HG03565 (cell line): ENCODE data around the gene ATP5F1D.

Source experiments
- ATAC-seq: cut with Tn5 transposase; IDR thresholded peaks from one replicate; pipeline ENCODE4 v1.9.1; 2021; ENCODE audit warnings: mild to moderate bottlenecking, moderate library complexity; ENCODE audit not compliant: unreplicated experiment

ATP5F1D gene

DNA sequence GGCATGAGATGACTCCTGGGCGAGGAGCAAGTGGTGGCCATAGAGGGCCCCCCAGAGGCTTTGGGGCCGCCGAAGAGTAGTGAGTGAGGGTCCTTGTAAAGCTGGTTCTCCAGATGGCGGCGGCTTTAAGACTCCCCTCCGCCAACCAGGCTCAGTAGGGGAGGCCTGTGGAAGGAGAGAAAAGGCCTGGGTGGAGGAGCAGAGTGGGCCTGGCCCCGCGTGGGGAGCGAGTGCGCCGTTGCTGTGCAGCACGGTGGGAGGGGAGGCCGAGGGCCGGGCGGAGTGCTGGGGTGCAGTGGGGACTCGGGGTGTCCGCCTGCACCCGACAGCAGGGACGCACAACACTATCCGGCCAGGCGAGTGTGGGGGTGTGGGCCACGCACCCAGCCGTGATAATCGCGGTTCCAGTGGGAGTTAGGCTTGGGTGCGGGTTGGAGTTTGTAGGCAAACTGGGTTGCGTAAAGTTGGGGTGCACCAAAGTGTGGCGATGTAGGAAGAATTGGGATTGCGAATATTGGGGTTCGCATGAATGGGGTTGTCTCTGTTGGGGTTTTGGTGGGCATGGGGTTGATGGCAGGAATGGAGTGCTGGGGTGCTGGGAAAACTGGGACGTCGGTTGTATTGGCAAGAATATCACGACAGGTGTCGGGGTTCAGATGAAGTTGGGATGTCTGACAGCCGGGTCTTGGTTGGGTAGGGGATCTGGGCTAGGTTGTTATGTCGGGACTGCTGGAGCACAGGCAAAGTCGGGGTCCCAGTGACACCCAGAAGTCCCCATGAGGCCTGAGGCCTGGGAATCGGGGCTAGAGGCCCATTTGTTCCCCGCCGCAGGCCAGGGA, 26.9 kb downstream of the ATP5F1D start:
- no peak for ATAC-seq

DNA sequence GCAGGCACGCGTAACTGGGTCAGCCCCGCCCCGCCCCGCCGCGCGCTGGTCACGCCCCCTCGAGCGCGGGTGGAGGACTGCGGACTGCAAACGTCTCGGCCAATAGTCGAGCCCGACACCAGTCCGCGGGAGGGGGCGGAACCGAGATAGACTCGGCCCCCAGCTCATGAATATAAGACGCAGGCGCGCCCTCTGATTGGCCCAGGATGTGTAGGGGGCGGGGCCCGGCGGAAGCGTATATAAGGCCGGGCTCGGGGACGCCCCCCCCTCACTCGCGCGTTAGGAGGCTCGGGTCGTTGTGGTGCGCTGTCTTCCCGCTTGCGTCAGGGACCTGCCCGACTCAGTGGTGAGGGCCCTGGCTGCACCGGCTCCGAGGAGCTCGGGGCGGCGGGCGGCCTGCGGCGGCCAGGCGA, 27.5 kb downstream of the ATP5F1D start, which contains the start of gene CIRBP:
CIRBP (plus strand) TSS at position 268 of the 413 bp plus-strand sequence. CDS start 1,602 bp downstream, outside the sequence.
- ATAC-seq: peak; percentile 30

DNA sequence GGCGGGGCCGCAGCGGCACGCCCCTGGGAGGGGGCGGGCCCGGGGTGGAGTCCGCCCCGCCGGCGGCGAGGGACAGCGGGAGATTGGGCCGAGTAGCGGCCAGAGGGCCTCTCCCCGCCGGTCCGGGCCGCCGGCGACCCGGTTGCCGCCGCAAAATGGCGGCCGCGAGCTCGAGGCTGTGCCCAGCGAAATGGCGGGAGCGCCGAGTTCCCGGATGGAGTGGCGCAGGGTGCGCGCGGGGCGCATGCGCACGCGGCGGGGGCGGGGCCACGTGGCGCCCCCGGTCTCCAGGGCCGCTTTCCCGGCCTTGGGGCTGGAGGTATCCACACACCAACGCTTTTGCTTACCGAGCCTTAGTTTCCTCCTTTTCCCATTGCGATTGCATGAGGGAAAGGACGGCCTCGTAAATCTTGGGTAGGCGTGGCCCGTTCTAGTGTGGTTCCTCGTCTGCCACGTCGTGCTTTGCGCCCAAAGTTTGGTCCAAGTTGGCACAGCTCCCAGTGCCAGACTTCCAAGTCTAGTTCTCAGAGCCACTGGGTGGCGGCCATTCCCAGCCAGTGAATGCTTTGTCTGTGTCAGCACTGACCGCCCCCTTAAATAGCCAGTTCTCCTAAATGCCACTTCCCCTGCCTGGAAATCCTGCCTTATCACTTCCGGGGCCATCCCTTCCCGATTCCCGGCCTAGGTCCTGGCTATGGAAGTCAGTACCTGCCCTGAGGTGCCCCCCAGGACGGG, 28.1 kb downstream of the ATP5F1D start:
- peak; percentile 14 for ATAC-seq

DNA sequence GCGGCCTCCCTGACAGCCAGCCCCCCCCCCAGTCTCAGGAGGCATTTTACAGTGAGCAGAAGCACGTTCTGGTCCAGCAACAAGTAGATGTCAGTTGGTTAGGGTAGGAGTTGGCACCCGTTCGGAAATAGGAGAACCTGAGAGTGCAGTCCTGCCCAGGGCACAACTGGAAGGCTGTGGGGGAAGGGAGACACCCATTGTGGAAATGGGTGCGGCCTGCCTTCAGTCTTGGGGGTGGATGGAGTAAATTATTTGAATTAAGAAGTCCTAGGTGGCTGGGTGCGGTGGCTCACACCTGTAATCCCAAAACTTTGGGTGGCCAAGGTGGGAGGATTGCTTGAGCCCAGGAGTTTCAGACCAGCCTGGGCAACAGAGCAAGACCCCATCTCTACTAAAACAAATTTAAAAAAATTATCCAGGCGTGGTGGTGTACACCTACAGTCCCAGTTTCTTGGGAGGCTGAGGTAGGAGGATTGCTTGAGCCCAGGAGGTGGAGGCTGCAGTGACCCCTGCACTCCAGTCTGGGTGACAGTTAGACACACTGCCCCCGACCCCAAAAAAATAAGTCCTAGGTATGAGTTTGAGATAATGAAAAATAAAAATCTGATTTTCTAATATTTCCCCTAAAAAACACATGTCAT, 28.8 kb downstream of the ATP5F1D start:
- no peak for ATAC-seq

DNA sequence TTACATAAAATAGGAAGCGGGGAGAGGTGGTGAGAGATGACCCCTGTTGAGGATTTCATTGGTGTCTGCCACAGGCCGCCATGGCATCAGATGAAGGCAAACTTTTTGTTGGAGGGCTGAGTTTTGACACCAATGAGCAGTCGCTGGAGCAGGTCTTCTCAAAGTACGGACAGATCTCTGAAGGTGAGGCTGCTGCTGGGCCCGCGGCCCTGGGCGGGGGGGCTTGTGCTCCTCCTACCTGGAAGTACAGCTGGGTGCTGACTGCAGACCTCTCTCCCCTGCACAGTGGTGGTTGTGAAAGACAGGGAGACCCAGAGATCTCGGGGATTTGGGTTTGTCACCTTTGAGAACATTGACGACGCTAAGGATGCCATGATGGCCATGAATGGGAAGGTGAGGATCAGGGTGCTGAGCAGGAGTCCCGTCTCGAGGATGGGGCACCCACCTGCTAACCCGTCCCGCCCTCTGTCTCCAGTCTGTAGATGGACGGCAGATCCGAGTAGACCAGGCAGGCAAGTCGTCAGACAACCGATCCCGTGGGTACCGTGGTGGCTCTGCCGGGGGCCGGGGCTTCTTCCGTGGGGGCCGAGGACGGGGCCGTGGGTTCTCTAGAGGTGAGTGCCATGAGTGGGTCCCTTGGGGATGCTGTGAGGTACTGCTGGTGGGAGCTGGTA, 29.4 kb downstream of the ATP5F1D start:
- no peak for ATAC-seq

DNA sequence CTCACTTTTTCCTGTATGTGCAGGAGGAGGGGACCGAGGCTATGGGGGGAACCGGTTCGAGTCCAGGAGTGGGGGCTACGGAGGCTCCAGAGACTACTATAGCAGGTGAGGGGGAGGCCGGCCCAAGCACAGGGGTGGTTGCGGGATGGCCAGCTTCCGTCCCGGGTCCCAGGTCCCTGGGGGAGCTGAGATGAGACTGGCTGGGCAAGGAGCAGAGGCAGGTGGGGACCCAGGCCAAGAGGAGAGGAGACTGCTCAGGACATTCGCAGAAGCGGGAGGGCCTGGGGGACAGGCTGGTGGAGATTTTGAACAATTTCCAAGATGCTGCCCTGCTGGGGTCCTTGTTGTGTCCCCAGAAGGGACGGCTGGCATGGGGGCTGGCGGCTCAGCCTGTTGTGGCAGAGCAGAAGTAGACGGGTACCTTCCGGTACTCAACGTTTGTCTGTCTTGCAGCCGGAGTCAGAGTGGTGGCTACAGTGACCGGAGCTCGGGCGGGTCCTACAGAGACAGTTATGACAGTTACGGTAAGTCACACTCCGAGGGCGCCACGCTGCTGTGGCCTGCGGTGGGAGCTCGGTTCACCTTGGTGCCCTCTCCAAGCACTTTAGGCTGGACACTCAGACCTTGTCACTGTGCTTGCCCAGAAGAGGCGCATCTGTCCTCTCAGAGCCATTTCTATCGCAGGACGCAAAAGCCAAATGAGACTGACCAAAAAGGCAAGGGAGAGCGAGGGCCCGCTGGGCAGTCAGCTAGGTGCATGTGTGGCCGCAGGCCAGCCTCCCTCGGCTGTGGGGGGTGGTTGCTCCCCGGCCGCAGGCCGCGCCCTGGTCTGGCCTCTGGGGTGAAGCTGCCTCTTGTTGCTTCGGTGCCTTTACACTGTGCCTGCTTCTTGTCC, 30.2 kb downstream of the ATP5F1D start:
- ATAC-seq: no peak

DNA sequence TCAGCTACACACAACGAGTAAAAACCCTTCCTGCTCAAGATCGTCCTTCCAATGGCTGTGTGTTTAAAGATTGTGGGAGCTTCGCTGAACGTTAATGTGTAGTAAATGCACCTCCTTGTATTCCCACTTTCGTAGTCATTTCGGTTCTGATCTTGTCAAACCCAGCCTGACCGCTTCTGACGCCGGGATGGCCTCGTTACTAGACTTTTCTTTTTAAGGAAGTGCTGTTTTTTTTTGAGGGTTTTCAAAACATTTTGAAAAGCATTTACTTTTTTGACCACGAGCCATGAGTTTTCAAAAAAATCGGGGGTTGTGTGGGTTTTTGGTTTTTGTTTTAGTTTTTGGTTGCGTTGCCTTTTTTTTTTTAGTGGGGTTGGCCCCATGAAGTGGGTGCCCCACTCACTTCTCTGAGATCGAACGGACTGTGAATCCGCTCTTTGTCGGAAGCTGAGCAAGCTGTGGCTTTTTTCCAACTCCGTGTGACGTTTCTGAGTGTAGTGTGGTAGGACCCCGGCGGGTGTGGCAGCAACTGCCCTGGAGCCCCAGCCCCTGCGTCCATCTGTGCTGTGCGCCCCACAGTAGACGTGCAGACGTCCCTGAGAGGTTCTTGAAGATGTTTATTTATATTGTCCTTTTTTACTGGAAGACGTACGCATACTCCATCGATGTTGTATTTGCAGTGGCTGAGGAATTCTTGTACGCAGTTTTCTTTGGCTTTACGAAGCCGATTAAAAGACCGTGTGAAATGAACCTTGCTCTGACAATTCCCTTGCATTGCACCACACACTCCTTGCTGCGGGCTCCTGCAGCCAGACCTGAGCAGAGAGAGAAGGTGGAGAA, 31.1 kb downstream of the ATP5F1D start:
- ATAC-seq: no peak

DNA sequence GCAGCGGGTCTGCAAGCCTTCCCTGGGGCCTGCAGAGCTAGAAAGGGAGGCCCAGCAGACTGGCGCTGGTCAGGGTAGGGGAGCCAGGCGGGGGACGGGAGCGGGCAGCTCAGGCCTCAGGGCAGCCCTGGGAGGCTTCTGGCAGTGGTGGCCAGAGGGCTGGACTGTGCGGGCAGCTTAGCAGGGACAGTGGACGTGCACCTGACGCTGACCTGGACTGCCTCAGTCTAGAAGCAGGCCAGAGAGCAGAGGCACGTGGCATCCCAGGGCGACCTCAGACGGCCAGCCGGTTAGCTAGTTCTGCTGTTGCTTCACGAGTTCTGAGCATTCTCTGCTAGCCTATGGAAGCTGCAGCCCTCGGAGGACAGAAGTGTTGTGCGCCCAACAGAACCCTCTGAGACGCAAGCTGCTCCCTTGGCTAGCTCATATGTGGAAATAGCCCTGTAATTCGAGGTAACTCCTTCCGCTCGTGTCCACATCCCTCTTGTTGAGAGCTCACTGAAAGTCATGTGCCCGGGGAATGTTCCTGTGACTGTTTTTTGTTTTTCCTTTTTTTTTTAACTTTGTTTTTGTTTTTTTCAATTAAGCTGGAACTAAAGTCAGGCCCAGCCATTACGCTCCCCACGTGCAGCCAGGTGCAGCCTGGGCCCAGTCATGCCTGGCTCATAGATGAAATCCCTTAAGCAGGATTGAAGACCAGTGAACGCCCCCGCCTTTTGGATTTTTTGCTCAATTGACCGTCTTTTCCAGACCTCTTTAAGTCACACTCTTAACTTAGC, 31.9 kb downstream of the ATP5F1D start:
- no peak for ATAC-seq

DNA sequence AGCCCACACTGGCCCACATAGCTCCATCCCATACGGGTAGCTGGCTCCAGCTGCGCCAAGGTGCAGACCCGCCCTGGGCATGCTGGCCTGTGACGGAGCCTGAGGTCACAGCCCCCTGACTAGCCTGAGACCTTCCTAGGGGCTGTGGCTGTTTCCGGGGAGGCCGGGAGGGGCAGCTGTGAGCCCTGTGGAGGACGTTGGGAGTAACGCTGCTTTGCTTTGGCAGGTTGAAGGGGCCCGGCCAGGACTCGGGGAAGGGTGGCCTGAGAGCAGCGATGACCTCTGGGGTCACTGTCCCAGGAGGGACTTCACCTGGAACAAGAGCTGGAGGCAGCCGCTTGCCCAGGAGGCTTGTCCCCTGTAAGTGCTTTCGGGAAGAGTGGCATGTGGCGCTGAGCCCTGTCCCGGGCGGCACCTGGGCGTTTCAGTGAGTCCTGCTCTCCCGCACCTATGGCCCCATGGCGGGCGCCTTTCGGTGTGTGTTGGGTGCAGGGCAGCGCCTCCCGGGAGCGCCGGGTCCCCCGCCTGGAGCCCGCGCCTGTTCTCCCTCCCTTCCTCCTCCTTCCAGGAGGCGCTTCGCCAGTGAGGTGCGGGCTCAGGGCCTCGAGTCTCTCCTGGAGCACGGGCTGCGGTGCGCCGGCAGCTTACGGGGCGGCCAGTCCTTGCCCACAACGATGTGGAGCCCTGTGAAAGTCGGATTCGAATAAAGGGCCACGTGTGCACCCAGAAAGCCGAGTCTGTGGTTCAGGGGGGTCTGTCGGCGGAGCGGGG, 32.7 kb downstream of the ATP5F1D start:
- ATAC-seq: no peak

DNA sequence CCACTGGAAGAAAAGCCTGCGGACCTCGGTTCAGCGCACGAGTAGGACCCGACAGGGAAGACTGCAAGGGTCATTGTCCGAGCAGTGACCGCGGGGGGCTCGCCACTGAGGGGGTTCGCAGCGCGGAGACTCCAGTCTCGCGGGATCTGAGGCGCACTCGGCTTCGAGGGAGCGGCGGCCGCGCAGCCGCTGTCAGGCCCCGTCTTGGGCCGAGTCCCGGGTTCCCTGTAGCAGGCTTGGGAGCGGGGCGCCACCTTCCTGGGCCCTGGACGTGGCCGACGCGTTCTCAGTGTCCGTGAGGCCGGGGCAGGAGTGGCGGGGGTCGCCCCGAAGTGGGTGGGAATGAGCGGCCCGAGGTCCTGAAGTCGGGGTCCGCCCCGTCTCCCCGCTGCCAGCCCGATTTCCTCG, 33.3 kb downstream of the ATP5F1D start:
- no peak for ATAC-seq

DNA sequence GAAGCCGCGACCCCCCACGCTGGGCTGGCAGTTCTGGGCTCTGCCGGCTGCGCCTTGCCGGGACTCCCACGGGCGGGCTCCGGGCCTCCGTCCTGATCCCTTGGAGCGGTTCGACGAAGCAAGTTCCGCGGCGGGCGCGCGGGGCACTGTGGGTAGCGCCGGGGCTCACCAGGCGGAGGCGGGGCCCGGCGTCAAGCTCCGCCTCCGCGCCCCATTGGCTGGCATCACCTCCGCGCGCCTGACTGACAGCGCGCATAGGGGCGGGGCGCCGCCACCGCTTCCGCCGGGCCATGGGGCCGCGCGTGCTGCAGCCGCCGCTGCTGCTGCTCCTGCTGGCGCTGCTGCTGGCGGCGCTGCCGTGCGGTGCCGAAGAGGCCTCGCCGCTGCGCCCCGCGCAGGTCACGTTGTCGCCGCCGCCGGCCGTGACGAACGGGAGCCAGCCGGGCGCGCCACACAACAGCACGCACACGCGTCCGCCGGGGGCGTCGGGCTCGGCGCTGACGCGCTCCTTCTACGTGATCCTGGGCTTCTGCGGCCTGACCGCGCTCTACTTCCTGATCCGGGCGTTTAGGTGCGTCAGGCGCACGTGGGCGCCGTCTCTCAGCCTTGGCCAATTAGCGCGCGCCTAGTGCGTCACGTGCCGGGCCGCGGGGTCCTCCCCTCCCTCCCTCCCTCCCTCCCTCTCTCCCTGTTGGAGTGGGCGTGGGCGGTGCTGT, 33.9 kb downstream of the ATP5F1D start, which contains the start of gene FAM174C:
FAM174C (plus strand) TSS at position 271 of the 716 bp plus-strand sequence; CDS start at position 291, 20 bp downstream.
- ATAC-seq: peak; percentile 67

DNA sequence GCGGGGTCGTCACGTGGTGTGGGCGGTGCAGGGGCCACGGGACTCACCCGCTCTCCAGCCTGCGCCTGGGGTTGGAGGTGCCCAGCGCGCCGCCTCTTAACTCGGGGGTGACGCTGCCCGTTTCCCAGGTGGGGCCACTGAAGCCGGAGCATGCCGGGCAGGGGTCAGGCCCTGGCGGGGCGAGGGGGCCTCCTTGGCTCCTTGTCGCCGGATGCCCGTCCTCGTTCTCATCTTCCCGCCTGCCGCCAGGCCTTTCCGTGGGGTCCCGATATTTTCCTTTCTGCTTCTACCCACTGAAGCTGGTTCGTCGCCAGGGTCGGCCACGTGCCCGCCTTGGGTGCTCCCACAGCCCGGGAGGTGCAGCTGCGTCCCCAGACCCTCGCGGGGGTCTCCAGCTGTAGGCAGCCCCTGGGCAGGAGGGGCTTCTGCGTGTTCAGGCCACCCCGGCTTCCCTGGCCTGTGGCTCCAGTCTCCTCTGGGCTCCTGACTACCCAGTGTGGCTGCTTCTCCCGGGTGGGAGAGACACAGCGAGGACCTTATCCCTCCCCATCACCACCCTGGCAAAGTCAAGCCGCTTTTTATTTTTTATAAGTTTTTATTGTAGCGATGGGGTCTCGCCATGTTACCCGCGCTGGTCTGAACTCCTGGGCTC, 34.6 kb downstream of the ATP5F1D start:
- no peak for ATAC-seq

DNA sequence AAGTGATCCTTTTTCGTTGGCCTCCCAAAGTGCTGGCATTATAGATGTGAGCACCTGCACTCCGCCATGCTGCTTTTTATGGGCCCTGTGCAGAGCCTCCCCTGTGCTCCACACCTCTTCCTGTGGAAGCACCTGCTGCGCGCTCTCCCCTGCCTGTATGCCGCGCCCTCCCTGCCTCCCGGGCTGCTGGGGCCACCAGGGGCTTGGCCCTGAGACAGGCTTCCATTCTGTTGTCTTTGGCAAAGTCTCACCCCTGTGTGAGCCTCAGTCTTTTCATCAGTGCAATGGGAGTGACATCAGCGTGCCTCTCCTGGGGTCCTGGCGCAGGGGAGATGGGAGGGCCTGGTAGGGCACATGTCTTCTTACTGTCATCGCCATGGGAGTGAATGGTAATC, 35.1 kb downstream of the ATP5F1D start:
- ATAC-seq: no peak

DNA sequence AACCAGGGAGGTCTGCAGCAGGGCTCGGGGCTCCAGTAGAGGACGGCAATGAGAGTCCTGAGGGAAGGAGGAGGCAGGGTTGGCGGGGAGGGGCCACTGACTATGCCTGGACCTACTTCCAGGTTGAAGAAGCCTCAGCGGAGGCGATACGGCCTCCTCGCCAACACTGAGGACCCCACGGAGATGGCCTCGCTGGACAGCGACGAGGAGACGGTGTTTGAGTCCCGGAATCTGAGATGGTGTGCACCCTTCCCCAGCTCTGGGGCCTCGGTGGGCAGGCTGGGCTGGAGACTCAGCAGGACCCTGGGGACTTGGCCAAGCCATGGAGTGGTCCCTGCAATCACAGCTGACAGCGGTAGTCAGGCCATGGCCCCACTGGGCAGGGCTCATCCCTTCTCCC, 35.5 kb downstream of the ATP5F1D start:
- no peak for ATAC-seq

DNA sequence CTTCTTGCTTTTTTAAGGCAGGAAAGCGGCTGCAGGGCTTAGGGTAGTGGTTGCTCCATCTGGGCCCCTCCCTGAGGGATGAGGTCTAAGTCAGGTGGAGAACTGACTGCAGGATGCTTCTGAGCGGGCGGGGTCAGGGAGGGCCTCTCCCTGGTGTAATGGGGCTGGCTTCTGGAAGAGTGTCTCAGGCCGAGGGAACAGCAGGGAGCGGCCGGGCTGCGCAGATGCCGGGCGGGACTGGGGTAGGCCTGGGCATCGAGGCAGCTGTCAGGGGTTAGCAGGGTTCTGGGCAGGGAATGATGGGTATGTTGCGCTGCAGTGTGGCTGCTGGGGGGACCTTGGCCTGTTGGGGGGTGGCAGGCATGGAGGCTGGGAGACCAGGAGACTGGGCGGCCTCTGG, 36.5 kb downstream of the ATP5F1D start:
- ATAC-seq: no peak
